IMR-90 (cell line): ENCODE measurements around the gene PLEKHH2. TPM values are rescaled to one million over a fixed set of nuclear protein-coding genes. Genes with fewer than 3 reads are reported as not detected.

Source experiments
- ATAC-seq: fragments of 200-7000 bp; cut with Tn5 transposase; 2 replicates; pipeline ENCODE4 v1.9.1; 2020; ENCODE audit warnings: low read depth, mild to moderate bottlenecking, moderate library complexity
- BruUV-seq: library from RNA; stranded (reverse); fragments of 400-500 nt; replicated peaks from 2 replicates; lab custom pipeline; 2021; lab: Mats Ljungman, UMichigan
- CTCF ChIA-PET: fragments of 300-600 bp; formaldehyde crosslinking; extraction: SDS; loops from one replicate; lab custom pipeline; 2021; ENCODE audit warnings: antibody characterized with exemption; lab: Yijun Ruan, JAX
- POLR2A ChIA-PET: fragments of 300-600 bp; sonication (Branson Sonifier 250); formaldehyde crosslinking; loops from one replicate; lab custom pipeline; 2022; ENCODE audit warnings: antibody characterized with exemption; ENCODE audit not compliant: unreplicated experiment; lab: Charles Lee
- DNase-seq: peaks from one replicate; pipeline ENCODE4 v3.0.0; 2013
- H2AFZ ChIP-seq: replicated peaks from 2 replicates; pipeline ENCODE3; 2013; ENCODE audit warnings: low read length, mild to moderate bottlenecking; ENCODE audit not compliant: poor library complexity
- H2AK5ac ChIP-seq: 2 replicates; pipeline ENCODE4 v1.6.1; 2013; ENCODE audit warnings: low read depth, low read length, inconsistent platforms
- H2AK9ac ChIP-seq: replicated peaks from 2 replicates; pipeline ENCODE3; 2013; ENCODE audit warnings: mild to moderate bottlenecking, low read depth, low read length, moderate library complexity; ENCODE audit not compliant: poor library complexity
- H2BK120ac ChIP-seq: 2 replicates; pipeline ENCODE4 v1.6.1; 2013; ENCODE audit warnings: low read depth, low read length, inconsistent platforms
- H2BK15ac ChIP-seq: 3 replicates; pipeline ENCODE4 v1.6.1; 2013; ENCODE audit warnings: low read depth, low read length, inconsistent platforms
- H2BK20ac ChIP-seq: 2 replicates; pipeline ENCODE4 v1.6.1; 2013; ENCODE audit warnings: low read depth, mild to moderate bottlenecking, inconsistent platforms, low read length, moderate library complexity
- H2BK5ac ChIP-seq: 2 replicates; pipeline ENCODE4 v1.6.1; 2013; ENCODE audit warnings: mild to moderate bottlenecking, low read depth, low read length, inconsistent platforms; ENCODE audit not compliant: poor library complexity, severe bottlenecking
- H3K14ac ChIP-seq: replicated peaks from 2 replicates; pipeline ENCODE4 v1.6.1; 2013; ENCODE audit warnings: low read depth, low read length, inconsistent platforms
- H3K18ac ChIP-seq: 2 replicates; pipeline ENCODE4 v1.6.1; 2013; ENCODE audit warnings: low read depth, low read length, control low read depth
- H3K23ac ChIP-seq: 2 replicates; pipeline ENCODE4 v1.6.1; 2013; ENCODE audit warnings: low read depth, low read length, inconsistent platforms
- H3K27ac ChIP-seq: 2 replicates; pipeline ENCODE4 v1.5.1; 2013; ENCODE audit warnings: mild to moderate bottlenecking, control low read depth, low read length; ENCODE audit not compliant: insufficient read depth
- H3K27me3 ChIP-seq: 2 replicates; pipeline ENCODE4 v1.6.1; 2013; ENCODE audit warnings: low read length; ENCODE audit not compliant: control insufficient read depth, insufficient read depth
- H3K36me3 ChIP-seq: 2 replicates; pipeline ENCODE4 v1.6.1; 2013; ENCODE audit warnings: low read length, mixed read lengths; ENCODE audit not compliant: control insufficient read depth, insufficient read depth
- H3K4ac ChIP-seq: 2 replicates; pipeline ENCODE4 v1.6.1; 2013; ENCODE audit warnings: low read depth, low read length, inconsistent platforms
- H3K4me1 ChIP-seq: 2 replicates; pipeline ENCODE4 v1.6.1; 2013; ENCODE audit warnings: low read length, mixed read lengths; ENCODE audit not compliant: control insufficient read depth, insufficient read depth
- H3K4me2 ChIP-seq: 2 replicates; pipeline ENCODE4 v1.6.1; 2013; ENCODE audit warnings: low read depth, mild to moderate bottlenecking, control low read depth, low read length, moderate library complexity
- H3K4me3 ChIP-seq: 2 replicates; pipeline ENCODE4 v1.5.1; 2013; ENCODE audit warnings: low read depth, mild to moderate bottlenecking, control low read depth, low read length, moderate library complexity; ENCODE audit not compliant: insufficient read depth
- H3K56ac ChIP-seq: 2 replicates; pipeline ENCODE4 v1.6.1; 2013; ENCODE audit warnings: low read length, inconsistent platforms; ENCODE audit not compliant: insufficient read depth; ENCODE audit errors: extremely low read depth
- H3K79me1 ChIP-seq, 2 experiments: 2 replicates each; pipeline ENCODE4 v1.6.1; 2013; ENCODE audit warnings: low read length in 2 of 2, inconsistent platforms in 1 of 2, low read depth in 1 of 2
- H3K9ac ChIP-seq: 2 replicates; pipeline ENCODE4 v1.6.1; 2013; ENCODE audit warnings: low read depth, low read length, control low read depth
- H3K9me1 ChIP-seq: 2 replicates; pipeline ENCODE4 v1.6.1; 2013; ENCODE audit warnings: low read length, inconsistent platforms; ENCODE audit not compliant: insufficient read depth
- H3K9me3 ChIP-seq: 2 replicates; pipeline ENCODE4 v1.6.1; 2013; ENCODE audit warnings: low read length; ENCODE audit not compliant: control insufficient read depth, insufficient read depth
- H4K20me1 ChIP-seq: 2 replicates; pipeline ENCODE4 v1.6.1; 2013; ENCODE audit warnings: low read length, inconsistent platforms; ENCODE audit not compliant: insufficient read depth
- H4K5ac ChIP-seq: 2 replicates; pipeline ENCODE4 v1.6.1; 2013; ENCODE audit warnings: mild to moderate bottlenecking, low read depth, low read length, control low read depth
- H4K8ac ChIP-seq, 2 experiments: 2 replicates each; pipeline ENCODE4 v1.6.1; 2013; ENCODE audit warnings: low read depth in 2 of 2, low read length in 2 of 2, control low read depth in 1 of 2, inconsistent platforms in 1 of 2
- H4K91ac ChIP-seq: 2 replicates; pipeline ENCODE4 v1.6.1; 2013; ENCODE audit warnings: low read depth, low read length, inconsistent platforms; ENCODE audit not compliant: insufficient read depth
- BHLHE40 ChIP-seq: fragments of 150-350 bp; IDR thresholded peaks from 2 replicates; pipeline ENCODE4 v1.6.1; 2016; ENCODE audit warnings: mild to moderate bottlenecking, low read depth, low read length
- CEBPB ChIP-seq: IDR thresholded peaks from 2 replicates; pipeline ENCODE4 v1.6.1; 2012; ENCODE audit warnings: low read depth, low read length, improper control_type of control experiment
- CHD1 ChIP-seq: IDR thresholded peaks from 2 replicates; pipeline ENCODE4 v1.6.1; 2012; ENCODE audit warnings: low read depth, low read length, improper control_type of control experiment
- CTCF ChIP-seq: conservative IDR thresholded peaks from 2 replicates; pipeline ENCODE4 v1.5.1; 2012; ENCODE audit warnings: mild to moderate bottlenecking, low read depth, low read length, improper control_type of control experiment
- FOS ChIP-seq: fragments of 150-350 bp; IDR thresholded peaks from 2 replicates; pipeline ENCODE4 v1.6.1; 2016; ENCODE audit warnings: low read depth, low read length
- MAFK ChIP-seq: IDR thresholded peaks from 2 replicates; pipeline ENCODE4 v1.6.1; 2012; ENCODE audit warnings: low read depth, low read length, improper control_type of control experiment
- MAZ ChIP-seq: IDR thresholded peaks from 2 replicates; pipeline ENCODE4 v1.6.1; 2012; ENCODE audit warnings: low read depth, mild to moderate bottlenecking, low read length, improper control_type of control experiment, moderate library complexity, borderline replicate concordance
- MXI1 ChIP-seq: IDR thresholded peaks from 2 replicates; pipeline ENCODE4 v1.6.1; 2012; ENCODE audit warnings: low read depth, mild to moderate bottlenecking, low read length, moderate library complexity, borderline replicate concordance
- NFE2L2 ChIP-seq: fragments of 150-350 bp; IDR thresholded peaks from 2 replicates; pipeline ENCODE4 v1.6.1; 2016; ENCODE audit warnings: low read depth, mild to moderate bottlenecking, low read length
- RAD21 ChIP-seq: IDR thresholded peaks from 2 replicates; pipeline ENCODE4 v1.6.1; 2012; ENCODE audit warnings: low read length, improper control_type of control experiment
- RCOR1 ChIP-seq: IDR thresholded peaks from 2 replicates; pipeline ENCODE4 v1.6.1; 2012; ENCODE audit warnings: mild to moderate bottlenecking, low read length, improper control_type of control experiment; ENCODE audit not compliant: insufficient replicate concordance
- RFX5 ChIP-seq: IDR thresholded peaks from 2 replicates; pipeline ENCODE4 v1.8.0; 2012; ENCODE audit warnings: low read depth, mild to moderate bottlenecking, low read length, moderate library complexity
- USF2 ChIP-seq: fragments of 150-350 bp; IDR thresholded peaks from 2 replicates; pipeline ENCODE4 v1.6.1; 2017; ENCODE audit warnings: mild to moderate bottlenecking, antibody characterized with exemption, low read length, low read depth
- dilution Hi-C: fragments of 300-500 bp; cut with HindIII; formaldehyde crosslinking; loops from one replicate; pipeline ENCODE4 v1.14.3; 2018; ENCODE audit warnings: low sequenced_read_pairs; ENCODE audit not compliant: unreplicated experiment
- in situ Hi-C: fragments of 300-500 bp; cut with MboI; formaldehyde crosslinking; loops from 3 replicates; pipeline ENCODE4 v1.14.3; 2019; ENCODE audit warnings: low sequenced_read_pairs, inconsistent platforms, mixed read lengths
- intact Hi-C: fragments of 100-400 bp; cut with micrococcal nuclease; formaldehyde crosslinking; loops from 2 replicates; pipeline ENCODE4 v1.10.0; 2022
- polyA plus RNA-seq, 3 experiments: library from polyadenylated mRNA; depleted of rRNA; stranded (reverse); fragments of >200 nt; gene quantifications; 2 replicates each; pipeline ENCODE4 v1.2.3, GENCODE V29; 2012; ENCODE audit warnings: low replicate concordance in 1 of 3
- total RNA-seq: library from RNA; depleted of rRNA; stranded (reverse); fragments of >200 nt; gene quantifications from 2 replicates; pipeline ENCODE4 v1.2.3, GENCODE V29; 2012
- TF ChIP-seq, protein P1 (sequence below): fragments of 150-350 bp; IDR thresholded peaks from 2 replicates; pipeline ENCODE4 v1.6.1; 2016; ENCODE audit warnings: low read depth, mild to moderate bottlenecking, low read length, moderate library complexity, borderline replicate concordance

PLEKHH2 gene
- total and polyA plus RNA-seq, 2 of the 4 experiments (the other 2 are of a cell fraction) = 2.0 to 3.3 TPM

GRCh38 chr2:43752302-43752701, 115.2 kb downstream of the PLEKHH2 start:
- Histone ChIP-seq H2AFZ (no peak overlapping the region), H3K36me3 (peaks cover 5% of the 10 kb centered on the region; the same call in 1 of the 2 replicates), H2AK9ac (no peak overlapping the region), H3K4me1 (no peaks in the 10 kb centered on the region), H3K9me1 (no peaks in the 10 kb centered on the region), H4K91ac (no peak overlapping the region), H3K14ac (0 out of 2 replicates have a peak overlapping the region, but pooled peaks have one; percentile 5), H2BK20ac (no peak overlapping the region), H3K23ac (no peak overlapping the region), H4K20me1 (no peaks in the 10 kb centered on the region), H3K18ac (no peak overlapping the region), H2BK15ac (no peak overlapping the region), H3K79me1 (no peaks in the 10 kb centered on the region), H3K4me2 (no peak overlapping the region), H3K4me3 (no peak overlapping the region), H3K56ac (no peak overlapping the region), H4K5ac (no peak overlapping the region), H3K4ac (no peak overlapping the region), H2BK120ac (no peak overlapping the region), H2BK5ac (no peak overlapping the region), H3K9ac (no peak overlapping the region), H3K27me3 (no peaks in the 10 kb centered on the region), H2AK5ac (no peak overlapping the region), H3K27ac (no peak overlapping the region), H4K8ac (no peak overlapping the region), H3K9me3 (no peaks in the 10 kb centered on the region)
- intact Hi-C loops (no loop called here), in situ Hi-C loops (no loop called here), dilution Hi-C loops (no loop called here)
- TF ChIP-seq MAFK = no peak
- no peak for TF ChIP-seq CHD1
- no peak for TF ChIP-seq CEBPB
- TF ChIP-seq RCOR1 = no peak
- TF ChIP-seq, protein P1, sequence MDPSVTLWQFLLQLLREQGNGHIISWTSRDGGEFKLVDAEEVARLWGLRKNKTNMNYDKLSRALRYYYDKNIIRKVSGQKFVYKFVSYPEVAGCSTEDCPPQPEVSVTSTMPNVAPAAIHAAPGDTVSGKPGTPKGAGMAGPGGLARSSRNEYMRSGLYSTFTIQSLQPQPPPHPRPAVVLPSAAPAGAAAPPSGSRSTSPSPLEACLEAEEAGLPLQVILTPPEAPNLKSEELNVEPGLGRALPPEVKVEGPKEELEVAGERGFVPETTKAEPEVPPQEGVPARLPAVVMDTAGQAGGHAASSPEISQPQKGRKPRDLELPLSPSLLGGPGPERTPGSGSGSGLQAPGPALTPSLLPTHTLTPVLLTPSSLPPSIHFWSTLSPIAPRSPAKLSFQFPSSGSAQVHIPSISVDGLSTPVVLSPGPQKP = no peak
- no peak for TF ChIP-seq RAD21
- no peak for TF ChIP-seq FOS
- TF ChIP-seq USF2 = no peak
- TF ChIP-seq MAZ = no peak
- no peak for TF ChIP-seq NFE2L2
- no peak for TF ChIP-seq MXI1
- TF ChIP-seq CTCF = no peak
- no peak for TF ChIP-seq RFX5
- TF ChIP-seq BHLHE40 = no peak
- DNase-seq (no peak), ATAC-seq (no peak)
- ChIA-PET POLR2A (no interaction called here), CTCF (no interaction called here)
- no TSS peak for BruUV-seq
